HFFc6 (cell line): ENCODE data around the gene ARHGAP26. TPM values are rescaled to one million over a fixed set of nuclear protein-coding genes. Genes with fewer than 3 reads are reported as not detected.

ENCODE experiments used
- DNase-seq: peaks from one replicate; pipeline ENCODE4 v3.0.0-alpha.2; 2018
- H3K27ac Mint-ChIP-seq: 2 replicates; pipeline ENCODE4 v1.8.0; 2020; ENCODE audit warnings: mild to moderate bottlenecking, mixed read lengths
- H3K27me3 Mint-ChIP-seq: 2 replicates; pipeline ENCODE4 v1.8.0; 2021; ENCODE audit warnings: mild to moderate bottlenecking, moderate library complexity, mixed read lengths; ENCODE audit not compliant: insufficient read depth
- H3K36me3 Mint-ChIP-seq: 2 replicates; pipeline ENCODE4 v1.8.0; 2021; ENCODE audit warnings: low read depth, mixed read lengths
- H3K4me1 Mint-ChIP-seq: 2 replicates; pipeline ENCODE4 v1.8.0; 2020; ENCODE audit warnings: low read depth, mixed read lengths
- H3K4me3 Mint-ChIP-seq: 2 replicates; pipeline ENCODE4 v1.8.0; 2020; ENCODE audit warnings: mild to moderate bottlenecking, moderate library complexity, mixed read lengths
- H3K9me3 Mint-ChIP-seq: 2 replicates; pipeline ENCODE4 v1.8.0; 2020; ENCODE audit warnings: mild to moderate bottlenecking, mixed read lengths
- total RNA-seq, 6 experiments: library from RNA; stranded (reverse); fragmentation: NEBNext Ultra II Directional; extraction: Animal tissue kit (Norgen Biotek cat#: 25700); gene quantifications; 2 replicates in 1 of 6; 3 replicates in 5 of 6; pipeline ENCODE4 v1.2.3, GENCODE V29; 2021
- TF ChIP-seq, protein P1 (sequence below): fragments of 200-600 bp; sonication (generic); IDR thresholded peaks from 2 replicates; pipeline ENCODE4 v1.5.0; 2021; ENCODE audit warnings: antibody characterized with exemption, mild to moderate bottlenecking

ARHGAP26 gene
- total RNA-seq, 6 experiments from 2014 or later, result 2.3 to 3.6 (median 3.1) TPM

DNA sequence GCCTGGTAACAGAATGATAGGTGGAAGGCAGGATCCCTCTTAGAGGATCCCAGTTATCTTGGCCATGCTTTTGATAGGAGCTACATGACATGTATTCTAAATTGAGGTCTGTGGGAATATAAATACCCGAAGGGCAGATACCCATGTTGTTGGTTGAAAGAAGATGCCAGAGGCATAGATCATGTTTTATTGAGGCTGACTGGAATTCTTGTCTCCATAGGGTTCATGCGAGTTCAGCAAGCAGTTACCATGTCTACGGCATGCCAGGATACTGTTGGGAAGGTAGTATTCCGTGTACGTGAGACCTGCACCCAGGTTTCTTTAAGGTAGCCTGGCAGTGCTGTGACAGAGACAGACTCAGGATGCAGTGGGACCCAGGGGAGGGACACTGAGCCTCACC is 402.6 kb downstream of the ARHGAP26 start:
- H3K36me3 Mint-ChIP-seq, result no peaks in the 10 kb centered on the region
- DNase-seq, result no peak

DNA sequence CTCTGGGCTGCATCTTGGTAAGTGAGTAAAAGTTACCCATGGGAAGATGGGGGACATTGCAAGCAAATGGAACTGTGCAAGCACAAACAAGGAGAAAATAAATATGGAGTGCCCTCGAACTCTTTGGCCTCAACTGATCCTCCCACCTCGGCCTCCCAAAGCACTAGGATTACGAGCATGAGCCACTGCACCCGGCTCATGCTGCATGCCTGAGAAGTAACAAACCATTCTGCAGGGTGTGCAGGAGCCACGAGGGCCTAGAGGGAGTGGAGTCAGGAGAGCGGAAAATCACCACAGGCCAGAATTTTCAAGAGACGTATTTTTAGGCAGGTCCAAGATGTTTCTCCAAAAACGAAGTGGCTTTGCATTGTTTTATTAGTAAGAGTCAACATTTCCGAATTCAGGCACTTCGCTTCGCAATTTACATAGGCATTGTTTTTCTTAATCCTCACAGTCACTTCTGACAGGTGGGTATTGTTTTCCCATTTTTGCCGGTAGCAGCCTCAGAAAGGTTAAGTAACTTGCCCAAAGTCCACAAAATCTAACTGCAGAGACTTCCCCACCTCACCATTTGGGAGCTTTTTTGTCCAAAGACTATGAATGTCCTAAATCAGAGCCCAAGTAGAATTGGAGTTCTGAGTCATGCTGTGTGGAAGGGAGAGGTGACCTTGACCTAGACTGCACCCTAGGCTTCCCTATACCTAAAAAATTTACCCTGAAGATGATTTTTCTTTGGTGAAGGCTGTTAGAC is 403.1 kb downstream of the ARHGAP26 start:
- no peaks in the 10 kb centered on the region for H3K9me3 Mint-ChIP-seq
- H3K27me3 Mint-ChIP-seq, result peaks cover 5% of the 10 kb centered on the region; the same call in 1 of the 2 replicates
- H3K27ac Mint-ChIP-seq, result no peak overlapping the region
- DNase-seq, result no peak
- no peak overlapping the region for H3K4me3 Mint-ChIP-seq
- no peaks in the 10 kb centered on the region for H3K36me3 Mint-ChIP-seq
- TF ChIP-seq, protein P1, sequence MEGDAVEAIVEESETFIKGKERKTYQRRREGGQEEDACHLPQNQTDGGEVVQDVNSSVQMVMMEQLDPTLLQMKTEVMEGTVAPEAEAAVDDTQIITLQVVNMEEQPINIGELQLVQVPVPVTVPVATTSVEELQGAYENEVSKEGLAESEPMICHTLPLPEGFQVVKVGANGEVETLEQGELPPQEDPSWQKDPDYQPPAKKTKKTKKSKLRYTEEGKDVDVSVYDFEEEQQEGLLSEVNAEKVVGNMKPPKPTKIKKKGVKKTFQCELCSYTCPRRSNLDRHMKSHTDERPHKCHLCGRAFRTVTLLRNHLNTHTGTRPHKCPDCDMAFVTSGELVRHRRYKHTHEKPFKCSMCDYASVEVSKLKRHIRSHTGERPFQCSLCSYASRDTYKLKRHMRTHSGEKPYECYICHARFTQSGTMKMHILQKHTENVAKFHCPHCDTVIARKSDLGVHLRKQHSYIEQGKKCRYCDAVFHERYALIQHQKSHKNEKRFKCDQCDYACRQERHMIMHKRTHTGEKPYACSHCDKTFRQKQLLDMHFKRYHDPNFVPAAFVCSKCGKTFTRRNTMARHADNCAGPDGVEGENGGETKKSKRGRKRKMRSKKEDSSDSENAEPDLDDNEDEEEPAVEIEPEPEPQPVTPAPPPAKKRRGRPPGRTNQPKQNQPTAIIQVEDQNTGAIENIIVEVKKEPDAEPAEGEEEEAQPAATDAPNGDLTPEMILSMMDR, result no peak
- peaks cover 44% of the 10 kb centered on the region for H3K4me1 Mint-ChIP-seq

More for the DNA sequence above, 402.6 kb downstream of the ARHGAP26 start:
- TF ChIP-seq, protein P1, result no peak
- no peak overlapping the region for H3K27ac Mint-ChIP-seq
- H3K27me3 Mint-ChIP-seq, result peaks cover 5% of the 10 kb centered on the region; the same call in 1 of the 2 replicates
- H3K9me3 Mint-ChIP-seq, result no peaks in the 10 kb centered on the region
- no peak overlapping the region for H3K4me3 Mint-ChIP-seq
- H3K4me1 Mint-ChIP-seq, result peaks cover 44% of the 10 kb centered on the region

DNA sequence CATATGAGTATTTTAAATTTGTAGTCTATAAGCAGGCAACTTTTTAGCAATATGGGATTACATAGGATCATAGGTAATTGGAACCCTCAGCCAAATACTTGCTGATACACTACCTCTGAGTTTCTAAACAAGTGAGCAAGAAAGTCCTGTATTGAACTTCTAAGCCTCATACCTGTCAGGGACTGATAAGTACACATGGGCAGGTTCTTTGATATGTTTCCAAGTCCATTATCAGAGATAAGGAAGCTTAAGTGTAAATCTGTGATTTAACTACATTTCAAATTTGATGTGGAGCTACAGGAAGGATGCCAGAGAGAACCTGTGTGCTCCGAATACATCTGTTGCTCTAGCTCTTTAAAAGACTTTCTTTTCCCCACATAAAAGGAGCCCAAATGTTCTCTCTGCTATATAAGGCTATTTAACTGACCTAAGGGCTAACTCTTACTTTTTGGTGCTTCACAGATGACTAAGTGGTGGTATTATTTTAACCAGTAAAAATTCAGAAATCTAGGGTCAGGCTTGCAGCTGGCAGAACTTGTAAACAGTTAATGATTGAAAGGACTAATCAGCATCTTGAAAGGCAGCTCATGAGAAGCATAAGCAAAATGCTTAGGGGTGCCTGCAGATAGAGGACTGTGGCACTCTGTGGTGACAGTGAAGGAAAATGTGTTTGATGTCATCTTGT is 404.7 kb downstream of the ARHGAP26 start:
- H3K4me1 Mint-ChIP-seq, result peaks cover 44% of the 10 kb centered on the region
- H3K4me3 Mint-ChIP-seq, result no peak overlapping the region
- no peak overlapping the region; the same call in 1 of the 2 replicates for H3K27ac Mint-ChIP-seq
- H3K9me3 Mint-ChIP-seq, result no peaks in the 10 kb centered on the region
- no peaks in the 10 kb centered on the region for H3K36me3 Mint-ChIP-seq
- DNase-seq, result no peak
- H3K27me3 Mint-ChIP-seq, result peaks cover 2% of the 10 kb centered on the region; the same call in 1 of the 2 replicates
- TF ChIP-seq, protein P1, result no peak

DNA sequence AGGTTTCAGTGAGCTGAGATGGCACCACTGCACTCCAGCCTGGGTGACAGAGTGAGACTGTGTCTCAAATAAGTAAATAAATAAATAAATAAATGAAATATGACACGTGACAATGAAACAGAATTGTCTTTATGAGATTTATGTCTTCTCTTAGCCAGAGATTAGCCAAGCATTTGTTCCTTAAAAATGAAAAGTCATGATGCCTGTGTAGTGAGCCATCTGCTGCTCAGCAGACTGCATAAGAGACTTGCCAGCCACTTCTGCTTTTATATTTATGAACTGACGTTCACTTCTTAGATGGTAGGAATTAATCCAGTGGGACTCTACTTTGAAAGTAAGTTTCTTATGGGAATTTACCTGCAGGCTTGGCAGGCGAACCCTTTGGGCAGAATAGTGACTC is 405.9 kb downstream of the ARHGAP26 start:
- no peak overlapping the region for H3K27ac Mint-ChIP-seq
- TF ChIP-seq, protein P1, result no peak
- no peaks in the 10 kb centered on the region for H3K9me3 Mint-ChIP-seq
- H3K4me1 Mint-ChIP-seq, result peaks cover 38% of the 10 kb centered on the region
- no peak overlapping the region for H3K4me3 Mint-ChIP-seq
- no peaks in the 10 kb centered on the region for H3K36me3 Mint-ChIP-seq
- no peak for DNase-seq
- peaks cover 2% of the 10 kb centered on the region; the same call in 1 of the 2 replicates for H3K27me3 Mint-ChIP-seq

DNA sequence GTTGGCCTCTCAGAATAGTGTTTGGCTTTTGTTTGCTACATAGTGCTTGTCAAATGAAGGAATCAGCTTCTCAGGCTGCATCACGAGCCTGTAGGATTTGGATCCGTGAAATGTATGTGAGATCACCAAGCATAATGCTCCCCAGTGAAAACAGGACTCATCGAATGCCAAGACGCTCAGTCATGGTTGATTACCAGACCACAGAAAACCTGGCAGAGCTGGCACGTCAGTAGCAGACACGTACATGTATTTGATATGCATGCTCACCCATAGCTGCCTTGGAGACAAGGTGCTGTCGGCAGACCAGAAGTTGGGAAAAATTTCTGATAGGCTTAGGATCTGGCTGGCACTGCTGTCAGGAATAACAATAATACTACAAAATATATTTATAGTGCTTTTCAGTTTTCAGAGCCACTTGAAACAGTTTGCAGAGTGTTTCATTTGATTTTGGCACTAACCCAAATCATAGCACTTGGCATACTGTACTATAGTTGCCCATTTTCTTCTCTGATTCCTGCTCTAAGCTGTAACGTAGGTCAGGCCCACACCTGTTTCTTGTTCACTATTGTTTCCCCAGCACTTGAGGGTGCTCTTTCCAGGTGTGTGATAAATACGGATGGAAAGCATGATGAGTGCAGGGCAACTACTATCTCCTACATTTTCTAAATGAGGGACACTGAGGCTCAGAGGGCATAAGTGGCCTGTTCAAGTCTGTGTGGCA is 407.2 kb downstream of the ARHGAP26 start:
- H3K4me3 Mint-ChIP-seq, result no peak overlapping the region
- H3K27me3 Mint-ChIP-seq, result peaks cover 3% of the 10 kb centered on the region
- peaks cover 35% of the 10 kb centered on the region for H3K4me1 Mint-ChIP-seq
- DNase-seq, result peak; percentile 69
- TF ChIP-seq, protein P1, result no peak
- H3K36me3 Mint-ChIP-seq, result no peaks in the 10 kb centered on the region
- no peaks in the 10 kb centered on the region for H3K9me3 Mint-ChIP-seq
- peak overlapping the region; percentile 45; the same call in 1 of the 2 replicates for H3K27ac Mint-ChIP-seq
